Stomach (tissue), 4 donors: ENCODE measurements around the gene MED13L.

Experiments used
- CTCF ChIP-seq, 7 experiments: fragments of 450-650 bp in 4 of 7; fragments of 200-600 bp in 3 of 7; sonication (generic) in 3 of 7; IDR thresholded peaks; one replicate each; pipeline ENCODE4 v1.5.1; 2016 to 2019; ENCODE audit warnings: antibody characterized with exemption in 7 of 7, control low read depth in 2 of 7, mild to moderate bottlenecking in 1 of 7
- POLR2A ChIP-seq, 4 donors: fragments of 450-650 bp; IDR thresholded peaks; one replicate each; pipeline ENCODE4 v1.6.1; 2016; ENCODE audit warnings: antibody characterized with exemption in 4 of 4, control low read depth in 2 of 4, mild to moderate bottlenecking in 1 of 4, moderate library complexity in 1 of 4
- POLR2AphosphoS5 ChIP-seq, 3 donors: sonication (generic); formaldehyde crosslinking; IDR thresholded peaks; one replicate each; pipeline ENCODE4 v1.6.1; 2016; ENCODE audit warnings: antibody characterized with exemption in 3 of 3

GRCh38 chr12:116262741-116263140 lies 14.8 kb downstream of the MED13L start:
- TF ChIP-seq POLR2AphosphoS5 (IDR thresholded peaks at IDR 0.05) (no peak), CTCF (IDR thresholded peaks at IDR 0.05) (no peak), POLR2A (IDR thresholded peaks at IDR 0.05) (no peak)
